ENCODE measurements around the gene TRIM29.

TRIM29 gene

DNA sequence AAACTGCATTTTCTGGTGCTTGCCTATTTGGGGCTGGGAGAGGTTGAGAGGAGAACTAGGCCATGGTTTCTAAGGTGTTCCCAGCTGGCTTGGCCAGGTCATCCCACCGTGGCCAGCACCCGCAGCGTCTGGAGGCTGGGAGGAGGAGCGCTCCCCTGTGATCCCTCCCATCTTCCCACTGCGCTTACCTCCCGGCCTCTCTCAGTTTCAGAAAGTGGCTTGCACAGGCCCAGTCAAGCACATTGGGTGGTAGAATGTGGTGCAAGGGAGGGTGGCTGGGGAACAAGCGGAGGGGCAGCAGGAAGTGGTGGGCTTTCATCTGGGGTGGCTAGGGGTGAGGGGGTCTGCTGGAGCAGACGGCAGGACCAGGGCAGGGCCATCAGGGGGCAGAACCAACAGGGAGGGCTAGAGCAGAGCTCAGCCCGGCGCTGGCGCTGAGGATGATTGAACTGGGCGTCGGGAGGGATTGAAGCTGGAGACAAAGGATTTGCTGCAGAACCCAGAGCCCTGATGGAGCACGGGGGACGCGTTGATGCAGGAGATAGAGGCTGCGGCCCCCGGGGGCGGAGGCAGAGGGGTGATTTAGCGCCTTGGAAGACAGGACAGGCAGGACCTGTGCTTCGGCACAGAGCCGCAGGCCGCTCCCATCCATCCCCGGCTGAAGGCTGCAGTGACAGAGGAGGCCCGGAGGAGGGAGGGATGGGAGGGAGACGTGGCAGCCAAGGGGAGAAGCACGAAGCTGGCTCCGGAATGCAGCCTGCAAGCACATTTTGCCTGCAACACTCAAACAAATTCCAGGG is 76.0 kb downstream of the TRIM29 start:
- DNase-seq (ENCODE audit: low read depth): no peak

Measured in CMK (cell line).